ENCODE data around the gene SCCPDH. TPM values are rescaled to one million over a fixed set of nuclear protein-coding genes. Genes with fewer than 3 reads are reported as not detected.

Gene SCCPDH
- total RNA-seq, 1 experiment from 2014 or later, result 32.2 TPM

GRCh38 chr1:246797157-246797556, 72.9 kb downstream of the SCCPDH start:
- Mint-ChIP-seq H3K36me3 (ENCODE audit: insufficient read depth, unreplicated experiment) (no peaks in the 10 kb centered on the region), H3K27me3 (ENCODE audit: insufficient read depth, unreplicated experiment) (no peaks in the 10 kb centered on the region), H3K27ac (ENCODE audit: low read depth, unreplicated experiment) (no peak overlapping the region), H3K9me3 (ENCODE audit: unreplicated experiment) (no peaks in the 10 kb centered on the region), H3K4me1 (ENCODE audit: insufficient read depth, unreplicated experiment) (peaks cover 14% of the 10 kb centered on the region), H3K4me3 (ENCODE audit: unreplicated experiment) (no peak overlapping the region)
- ChIA-PET POLR2A (interaction anchor here (0.6 kb wide), 1 partner anchor 212 kb away, joined by 5 read pairs; no protein-coding TSS in a partner anchor), CTCF (no interaction called here)
- BruUV-seq (replicated peaks), result no TSS peak
- DNase-seq (ENCODE audit: unreplicated experiment), result no peak
- no peak for TF ChIP-seq CTCF (IDR thresholded peaks at IDR 0.05; ENCODE audit: unreplicated experiment)
- intact Hi-C loops (cut with micrococcal nuclease), result no loop called here

- CTCF ChIA-PET, result no interaction called here
- POLR2A ChIA-PET, result interaction anchor here (0.6 to 0.7 kb wide), 2 partner anchors 11 to 212 kb away, joined by 3 to 5 read pairs; no protein-coding TSS in a partner anchor
- no peak for TF ChIP-seq CTCF (IDR thresholded peaks at IDR 0.05; ENCODE audit: unreplicated experiment)
- Mint-ChIP-seq H3K9me3 (ENCODE audit: unreplicated experiment) (no peaks in the 10 kb centered on the region), H3K27ac (ENCODE audit: low read depth, unreplicated experiment) (no peak overlapping the region), H3K4me1 (ENCODE audit: insufficient read depth, unreplicated experiment) (peaks cover 14% of the 10 kb centered on the region), H3K4me3 (ENCODE audit: unreplicated experiment) (no peak overlapping the region), H3K27me3 (ENCODE audit: insufficient read depth, unreplicated experiment) (no peaks in the 10 kb centered on the region), H3K36me3 (ENCODE audit: insufficient read depth, unreplicated experiment) (no peaks in the 10 kb centered on the region)
- no peak for DNase-seq (ENCODE audit: unreplicated experiment)
- no TSS peak for BruUV-seq (replicated peaks)
- intact Hi-C loops (cut with micrococcal nuclease), result no loop called here
These were observed 73.4 kb downstream of the SCCPDH start for GRCh38 chr1:246797597-246797996.

GRCh38 chr1:246798107-246798506, 73.9 kb downstream of the SCCPDH start:
- H3K27ac Mint-ChIP-seq (ENCODE audit: low read depth, unreplicated experiment), result no peak overlapping the region
- TF ChIP-seq CTCF (IDR thresholded peaks at IDR 0.05; ENCODE audit: unreplicated experiment), result no peak
- H3K9me3 Mint-ChIP-seq (ENCODE audit: unreplicated experiment), result no peaks in the 10 kb centered on the region

GRCh38 chr1:246798606-246799496, 74.6 kb downstream of the SCCPDH start:
- POLR2A ChIA-PET, result interaction anchor here (0.5 to 0.7 kb wide), 2 partner anchors 9 to 117 kb away, joined by 3 to 4 read pairs; no protein-coding TSS in a partner anchor
- Mint-ChIP-seq H3K4me1 (ENCODE audit: insufficient read depth, unreplicated experiment) (peaks cover 8% of the 10 kb centered on the region), H3K9me3 (ENCODE audit: unreplicated experiment) (peaks cover 4% of the 10 kb centered on the region), H3K36me3 (ENCODE audit: insufficient read depth, unreplicated experiment) (no peaks in the 10 kb centered on the region), H3K4me3 (ENCODE audit: unreplicated experiment) (no peak overlapping the region), H3K27me3 (ENCODE audit: insufficient read depth, unreplicated experiment) (no peaks in the 10 kb centered on the region), H3K27ac (ENCODE audit: low read depth, unreplicated experiment) (no peak overlapping the region)
- no peak for DNase-seq (ENCODE audit: unreplicated experiment)
- CTCF ChIA-PET, result interaction anchor here (0.5 to 1.8 kb wide), 5 partner anchors 8 to 352 kb away, joined by 3 to 7 read pairs (median 4); no protein-coding TSS in a partner anchor
- BruUV-seq (replicated peaks), result no TSS peak
- TF ChIP-seq CTCF (IDR thresholded peaks at IDR 0.05; ENCODE audit: unreplicated experiment), result no peak
- intact Hi-C loops (cut with micrococcal nuclease), result no loop called here

More at GRCh38 chr1:246798107-246798506, 73.9 kb downstream of the SCCPDH start:
- Mint-ChIP-seq H3K36me3 (ENCODE audit: insufficient read depth, unreplicated experiment) (no peaks in the 10 kb centered on the region), H3K4me3 (ENCODE audit: unreplicated experiment) (no peak overlapping the region), H3K4me1 (ENCODE audit: insufficient read depth, unreplicated experiment) (peaks cover 12% of the 10 kb centered on the region), H3K27me3 (ENCODE audit: insufficient read depth, unreplicated experiment) (no peaks in the 10 kb centered on the region)
- POLR2A ChIA-PET, result interaction anchor here (0.6 to 0.7 kb wide), 2 partner anchors 10 to 213 kb away, joined by 3 to 5 read pairs; no protein-coding TSS in a partner anchor
- CTCF ChIA-PET, result interaction anchor here (0.7 kb wide), 1 partner anchor 9 kb away, joined by 4 read pairs; no protein-coding TSS in a partner anchor
- DNase-seq (ENCODE audit: unreplicated experiment), result no peak
- no TSS peak for BruUV-seq (replicated peaks)
- intact Hi-C loops (cut with micrococcal nuclease), result no loop called here

Data from MCF 10A (cell line).